ENCODE measurements around the gene SLC6A15. TPM values are rescaled to one million over a fixed set of nuclear protein-coding genes. Genes with fewer than 3 reads are reported as not detected.

Gene SLC6A15
- total and polyA plus RNA-seq, 9 of the 15 experiments (the other 6 are each of a cell fraction or from before 2014, with no cell fraction given) = not detected

DNA sequence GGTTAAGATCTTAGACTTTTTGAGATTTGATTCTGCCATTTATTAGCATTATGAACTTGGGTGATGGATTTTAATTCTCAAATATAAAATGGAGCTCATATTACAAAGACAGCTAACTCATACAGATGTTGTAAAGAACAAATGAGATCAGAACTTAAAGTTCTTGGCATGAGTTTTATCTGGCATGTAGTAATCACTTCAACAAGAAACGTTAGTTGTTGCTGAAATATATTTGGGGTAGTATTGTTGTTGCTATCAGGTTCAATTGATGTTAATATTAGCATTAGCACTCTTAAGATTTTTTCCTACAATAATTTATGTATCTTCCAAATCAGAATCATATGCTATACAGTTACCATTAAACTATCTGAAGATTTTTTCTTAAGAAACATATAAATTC, 71.0 kb downstream of the SLC6A15 start (continued):
- TF ChIP-seq, protein P1, sequence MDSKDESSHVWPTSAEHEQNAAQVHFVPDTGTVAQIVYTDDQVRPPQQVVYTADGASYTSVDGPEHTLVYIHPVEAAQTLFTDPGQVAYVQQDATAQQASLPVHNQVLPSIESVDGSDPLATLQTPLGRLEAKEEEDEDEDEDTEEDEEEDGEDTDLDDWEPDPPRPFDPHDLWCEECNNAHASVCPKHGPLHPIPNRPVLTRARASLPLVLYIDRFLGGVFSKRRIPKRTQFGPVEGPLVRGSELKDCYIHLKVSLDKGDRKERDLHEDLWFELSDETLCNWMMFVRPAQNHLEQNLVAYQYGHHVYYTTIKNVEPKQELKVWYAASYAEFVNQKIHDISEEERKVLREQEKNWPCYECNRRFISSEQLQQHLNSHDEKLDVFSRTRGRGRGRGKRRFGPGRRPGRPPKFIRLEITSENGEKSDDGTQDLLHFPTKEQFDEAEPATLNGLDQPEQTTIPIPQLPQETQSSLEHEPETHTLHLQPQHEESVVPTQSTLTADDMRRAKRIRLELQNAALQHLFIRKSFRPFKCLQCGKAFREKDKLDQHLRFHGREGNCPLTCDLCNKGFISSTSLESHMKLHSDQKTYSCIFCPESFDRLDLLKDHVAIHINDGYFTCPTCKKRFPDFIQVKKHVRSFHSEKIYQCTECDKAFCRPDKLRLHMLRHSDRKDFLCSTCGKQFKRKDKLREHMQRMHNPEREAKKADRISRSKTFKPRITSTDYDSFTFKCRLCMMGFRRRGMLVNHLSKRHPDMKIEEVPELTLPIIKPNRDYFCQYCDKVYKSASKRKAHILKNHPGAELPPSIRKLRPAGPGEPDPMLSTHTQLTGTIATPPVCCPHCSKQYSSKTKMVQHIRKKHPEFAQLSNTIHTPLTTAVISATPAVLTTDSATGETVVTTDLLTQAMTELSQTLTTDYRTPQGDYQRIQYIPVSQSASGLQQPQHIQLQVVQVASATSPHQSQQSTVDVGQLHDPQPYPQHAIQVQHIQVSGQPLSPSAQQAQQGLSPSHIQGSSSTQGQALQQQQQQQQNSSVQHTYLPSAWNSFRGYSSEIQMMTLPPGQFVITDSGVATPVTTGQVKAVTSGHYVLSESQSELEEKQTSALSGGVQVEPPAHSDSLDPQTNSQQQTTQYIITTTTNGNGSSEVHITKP (IDR thresholded peaks at IDR 0.05; ENCODE audit: partially characterized antibody) = no peak
- TF ChIP-seq, protein P2, sequence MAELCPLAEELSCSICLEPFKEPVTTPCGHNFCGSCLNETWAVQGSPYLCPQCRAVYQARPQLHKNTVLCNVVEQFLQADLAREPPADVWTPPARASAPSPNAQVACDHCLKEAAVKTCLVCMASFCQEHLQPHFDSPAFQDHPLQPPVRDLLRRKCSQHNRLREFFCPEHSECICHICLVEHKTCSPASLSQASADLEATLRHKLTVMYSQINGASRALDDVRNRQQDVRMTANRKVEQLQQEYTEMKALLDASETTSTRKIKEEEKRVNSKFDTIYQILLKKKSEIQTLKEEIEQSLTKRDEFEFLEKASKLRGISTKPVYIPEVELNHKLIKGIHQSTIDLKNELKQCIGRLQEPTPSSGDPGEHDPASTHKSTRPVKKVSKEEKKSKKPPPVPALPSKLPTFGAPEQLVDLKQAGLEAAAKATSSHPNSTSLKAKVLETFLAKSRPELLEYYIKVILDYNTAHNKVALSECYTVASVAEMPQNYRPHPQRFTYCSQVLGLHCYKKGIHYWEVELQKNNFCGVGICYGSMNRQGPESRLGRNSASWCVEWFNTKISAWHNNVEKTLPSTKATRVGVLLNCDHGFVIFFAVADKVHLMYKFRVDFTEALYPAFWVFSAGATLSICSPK (IDR thresholded peaks at IDR 0.05; ENCODE audit: borderline replicate concordance) = no peak
- TF ChIP-seq, protein P3, sequence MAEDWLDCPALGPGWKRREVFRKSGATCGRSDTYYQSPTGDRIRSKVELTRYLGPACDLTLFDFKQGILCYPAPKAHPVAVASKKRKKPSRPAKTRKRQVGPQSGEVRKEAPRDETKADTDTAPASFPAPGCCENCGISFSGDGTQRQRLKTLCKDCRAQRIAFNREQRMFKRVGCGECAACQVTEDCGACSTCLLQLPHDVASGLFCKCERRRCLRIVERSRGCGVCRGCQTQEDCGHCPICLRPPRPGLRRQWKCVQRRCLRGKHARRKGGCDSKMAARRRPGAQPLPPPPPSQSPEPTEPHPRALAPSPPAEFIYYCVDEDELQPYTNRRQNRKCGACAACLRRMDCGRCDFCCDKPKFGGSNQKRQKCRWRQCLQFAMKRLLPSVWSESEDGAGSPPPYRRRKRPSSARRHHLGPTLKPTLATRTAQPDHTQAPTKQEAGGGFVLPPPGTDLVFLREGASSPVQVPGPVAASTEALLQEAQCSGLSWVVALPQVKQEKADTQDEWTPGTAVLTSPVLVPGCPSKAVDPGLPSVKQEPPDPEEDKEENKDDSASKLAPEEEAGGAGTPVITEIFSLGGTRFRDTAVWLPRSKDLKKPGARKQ (CRISPR knock-in tag; IDR thresholded peaks at IDR 0.05) = no peak

Data from K562 (cell line).